Measurements from ENCODE around the gene IL20RB.
"Not testable (repeated sequence)": the region's sequence is repeated elsewhere in the genome, so short reads cannot be mapped to it uniquely, and the experiment has no call there.

The IL20RB gene

GRCh38 chr3:136987398-136987980 lies 29.7 kb downstream of the IL20RB start:
- DNase-seq (ENCODE audit: low spot score): not testable (repeated sequence)

DNA sequence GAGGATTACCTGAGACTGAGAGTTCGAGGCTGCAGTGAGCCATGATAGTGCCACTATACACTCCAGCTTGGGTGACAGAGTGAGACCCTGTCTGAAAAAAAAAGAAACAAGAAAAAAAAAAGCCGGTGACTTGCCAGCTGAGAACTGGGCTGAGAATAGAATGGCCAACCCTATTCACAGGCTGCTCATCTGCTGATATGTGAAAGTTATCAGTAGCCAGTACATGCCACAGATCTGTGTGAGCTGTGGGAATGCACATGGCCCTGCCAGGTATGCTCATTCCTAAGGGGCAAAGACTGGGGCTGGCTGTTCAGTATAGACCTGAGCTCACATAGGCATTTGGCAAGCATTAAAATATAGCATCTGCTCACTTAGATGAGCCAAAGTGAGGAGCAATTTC lies 30.9 kb downstream of the IL20RB start:
- no peak for DNase-seq (ENCODE audit: low spot score)

DNA sequence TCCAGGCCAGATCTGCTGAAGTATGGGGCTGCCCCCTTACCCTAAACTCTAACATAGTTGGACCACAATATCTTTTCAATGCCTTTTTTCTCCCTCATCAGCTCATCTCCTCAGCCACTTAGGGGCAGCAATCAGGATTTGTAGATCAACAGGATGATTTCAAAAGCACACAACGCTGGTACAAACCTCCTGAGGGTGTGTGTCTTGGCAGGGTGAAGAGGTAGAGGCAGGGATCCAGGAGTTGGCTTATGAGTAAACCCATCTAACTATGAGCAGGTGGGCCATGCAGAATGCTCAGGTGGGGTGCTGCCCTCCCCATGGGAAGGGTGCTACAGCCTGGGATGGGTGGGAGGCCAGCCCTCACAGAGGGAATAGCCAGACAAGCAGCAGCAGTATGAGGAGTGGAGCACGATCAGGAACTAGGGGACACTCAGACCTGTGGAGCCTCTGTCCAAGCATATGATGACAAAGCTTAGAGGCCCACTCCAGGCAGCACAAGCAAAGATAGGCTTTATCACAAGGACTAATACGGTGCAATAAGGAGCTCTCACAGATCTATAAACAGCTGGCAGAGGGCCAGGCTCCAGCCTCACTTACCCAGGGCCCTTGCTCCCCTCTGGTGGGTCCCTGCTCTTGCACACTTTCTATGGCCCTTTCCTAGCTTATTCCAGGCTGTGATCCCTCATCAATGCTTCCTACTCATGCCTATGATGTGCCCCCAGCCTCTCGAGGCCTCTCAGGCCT lies 32.2 kb downstream of the IL20RB start:
- no peak for DNase-seq (ENCODE audit: low spot score)

- no peak for DNase-seq (ENCODE audit: low spot score)
Observed at GRCh38 chr3:136990826-136991225, 33.0 kb downstream of the IL20RB start.

DNA sequence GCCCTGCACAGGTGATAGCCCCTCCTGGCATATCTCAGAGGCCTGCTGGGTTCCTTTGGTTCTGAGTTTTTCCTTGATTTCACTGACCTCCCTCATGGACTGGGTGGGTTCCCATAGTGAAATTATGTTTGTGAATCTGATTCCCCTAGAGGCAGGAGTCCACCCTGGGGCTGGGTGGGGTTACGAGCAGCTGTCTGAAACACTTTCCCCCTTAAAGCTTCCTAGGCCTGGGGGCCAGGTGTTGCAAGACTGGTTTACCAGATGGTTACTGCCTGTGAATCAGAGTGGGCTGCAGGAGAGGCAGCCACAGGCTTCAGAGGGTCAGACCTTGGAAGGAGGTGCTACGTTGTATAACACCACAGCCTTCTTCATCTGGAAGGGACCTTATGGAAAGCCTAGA lies 34.3 kb downstream of the IL20RB start:
- DNase-seq (ENCODE audit: low spot score): no peak

GRCh38 chr3:136994772-136995516 lies 37.2 kb downstream of the IL20RB start:
- no peak for DNase-seq (ENCODE audit: low spot score)

DNA sequence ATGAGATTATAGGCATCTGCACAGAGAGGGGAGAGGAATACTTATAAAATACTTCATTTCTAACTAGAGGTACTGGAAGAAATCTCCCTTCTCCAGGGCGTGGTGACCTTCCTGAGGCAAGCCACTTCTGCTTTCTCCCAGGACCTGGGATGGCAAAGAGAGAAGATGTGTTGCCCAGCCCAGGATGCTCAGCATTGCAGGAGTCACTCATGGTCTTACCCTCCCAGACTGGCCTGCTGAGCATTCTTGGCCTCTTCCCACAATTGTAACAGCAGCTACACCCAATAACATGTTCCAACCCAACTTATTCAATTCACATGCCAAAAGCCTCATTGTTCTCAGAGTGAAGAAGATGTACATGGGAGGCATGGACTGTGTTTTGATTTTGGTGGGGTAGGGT lies 37.9 kb downstream of the IL20RB start:
- no peak for DNase-seq (ENCODE audit: low spot score)

DNA sequence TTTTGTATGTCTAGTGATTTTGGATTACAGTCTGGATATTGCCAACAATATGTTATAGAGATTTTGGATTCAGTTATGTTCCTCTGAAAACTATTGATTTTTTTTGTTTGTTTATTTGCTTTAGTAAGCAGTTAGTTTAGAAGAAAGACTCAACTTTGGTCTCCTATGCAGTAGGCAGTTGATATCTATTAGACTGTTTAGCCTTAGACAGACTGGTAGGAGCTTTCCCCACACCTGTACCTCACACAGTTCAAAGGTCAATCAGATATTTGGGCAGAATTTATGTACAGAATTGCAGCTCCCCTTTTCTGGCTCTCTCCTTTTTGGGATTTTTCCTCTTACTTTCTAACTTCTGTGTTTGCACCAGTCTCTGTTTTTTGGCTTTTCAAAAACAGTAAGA lies 42.3 kb downstream of the IL20RB start:
- no peak for DNase-seq (ENCODE audit: low spot score)

DNA sequence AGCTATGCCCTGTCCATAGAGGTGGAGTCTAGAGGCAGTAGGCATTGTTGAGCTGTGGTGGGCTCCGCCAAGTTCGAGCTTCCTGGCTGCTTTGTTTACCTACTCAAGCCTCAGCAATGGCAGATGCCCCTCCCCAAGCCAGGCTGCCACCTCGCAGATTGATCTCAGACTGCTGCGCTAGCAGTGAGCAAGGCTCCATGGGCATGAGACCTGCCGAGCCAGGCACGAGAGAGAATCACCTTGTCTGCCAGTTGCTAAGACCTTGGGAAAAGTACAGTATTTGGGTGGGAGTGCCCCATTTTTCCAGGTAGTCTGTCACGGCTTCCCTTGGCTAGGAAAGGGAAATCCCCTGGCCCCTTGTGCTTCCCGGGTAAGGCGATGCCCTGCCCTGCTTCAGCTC lies 49.6 kb downstream of the IL20RB start:
- DNase-seq (ENCODE audit: low spot score): not testable (repeated sequence)

DNA sequence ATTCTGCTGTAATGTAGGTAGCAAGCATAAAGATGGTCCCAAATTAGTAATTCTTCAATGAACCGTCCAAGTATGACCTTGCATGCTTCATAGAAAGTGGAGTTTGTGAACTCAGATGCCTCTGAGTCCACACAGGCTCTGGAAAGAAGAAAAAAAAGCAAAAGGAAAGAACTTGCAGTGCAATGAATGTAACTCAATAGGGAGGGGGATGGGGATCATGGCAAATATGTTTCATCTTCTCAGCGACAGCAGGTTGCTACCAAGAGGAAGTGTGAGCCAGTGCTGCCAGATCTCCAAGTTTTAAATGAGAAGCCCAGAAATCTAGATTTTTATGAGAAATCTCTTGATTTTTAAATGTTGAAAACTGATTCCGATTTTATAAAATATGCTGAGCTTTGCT lies 50.3 kb downstream of the IL20RB start:
- no peak for DNase-seq (ENCODE audit: low spot score)

- DNase-seq (ENCODE audit: low spot score): no peak
Observed at GRCh38 chr3:137008976-137009375, 51.2 kb downstream of the IL20RB start.

DNA sequence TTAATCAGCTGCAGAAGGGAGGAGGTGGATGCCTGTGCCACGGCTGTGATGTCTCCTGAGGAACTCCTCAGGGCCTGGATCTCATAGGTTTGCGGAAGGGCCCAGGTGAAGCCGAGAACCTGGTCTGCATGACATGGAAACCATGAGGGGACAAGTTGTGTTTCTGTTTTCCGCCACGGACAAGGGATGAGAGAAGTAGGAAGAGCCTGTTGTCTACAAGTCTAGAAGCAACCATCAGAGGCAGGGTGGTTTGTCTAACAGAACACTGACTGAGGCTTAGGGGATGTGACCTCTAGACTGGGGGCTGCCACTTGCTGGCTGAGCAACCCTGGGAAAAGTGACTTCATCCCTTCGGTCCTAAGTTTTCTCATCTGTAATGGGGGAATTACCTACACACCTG lies 52.4 kb downstream of the IL20RB start:
- DNase-seq (ENCODE audit: low spot score): no peak

DNA sequence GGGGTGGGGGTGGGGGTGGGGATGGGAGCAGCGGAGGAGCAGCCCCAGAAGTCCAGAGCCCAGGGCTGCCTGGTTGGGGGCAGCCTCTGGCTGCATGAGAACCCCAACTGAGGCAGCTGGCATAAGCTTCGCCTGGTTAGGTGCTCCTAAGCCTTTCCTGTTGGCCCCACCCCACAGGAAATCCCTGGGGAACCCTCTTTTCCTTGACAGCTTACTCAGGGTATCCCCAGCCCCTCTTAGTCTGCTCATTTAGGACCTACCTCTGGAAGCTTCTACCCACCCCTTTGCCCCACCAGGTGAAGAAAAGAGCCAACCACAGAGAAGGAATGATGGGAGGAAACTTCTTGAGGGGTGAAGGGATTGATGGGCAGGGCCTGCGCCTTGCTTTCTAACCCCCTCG lies 53.4 kb downstream of the IL20RB start:
- DNase-seq (ENCODE audit: low spot score): no peak

DNA sequence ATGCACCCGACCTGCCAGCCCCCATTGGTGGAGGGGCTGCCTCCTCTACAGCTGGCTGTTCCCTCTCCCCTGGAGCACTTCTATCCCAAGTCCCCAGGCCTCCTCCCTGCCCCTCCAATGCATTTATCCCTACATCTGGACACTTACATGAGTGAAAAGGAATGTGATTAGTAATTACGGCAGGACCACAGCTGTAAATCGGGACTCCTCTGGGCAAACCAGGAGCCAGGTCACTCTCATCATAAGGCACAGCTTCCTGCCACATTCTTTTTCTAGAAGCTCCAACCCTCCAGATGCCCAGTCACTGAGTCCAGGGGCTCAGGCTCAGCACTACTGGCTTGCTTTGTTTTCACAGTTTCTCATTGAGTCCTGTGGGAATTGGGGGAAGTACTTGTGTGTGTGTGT lies 54.3 kb downstream of the IL20RB start:
- DNase-seq (ENCODE audit: low spot score): no peak

- peak; percentile 80 for DNase-seq (ENCODE audit: low spot score)
Observed at GRCh38 chr3:137013951-137014688, 56.3 kb downstream of the IL20RB start.

DNA sequence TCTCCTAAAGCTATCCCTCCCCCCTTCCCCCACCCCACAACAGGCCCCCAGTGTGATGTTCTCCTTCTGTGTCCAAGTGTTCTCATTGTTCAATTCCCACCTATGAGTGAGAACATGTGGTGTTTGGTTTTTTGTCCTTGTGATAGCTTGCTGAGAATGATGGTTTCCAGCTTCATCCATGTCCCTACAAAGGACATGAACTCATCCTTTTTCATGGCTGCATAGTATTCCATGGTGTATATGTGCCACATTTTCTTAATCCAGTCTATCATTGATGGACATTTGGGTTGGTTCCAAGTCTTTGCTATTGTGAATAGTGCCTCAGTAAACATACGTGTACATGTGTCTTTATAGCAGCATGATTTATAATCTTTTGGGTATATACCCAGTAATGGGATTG lies 59.5 kb downstream of the IL20RB start:
- not testable (repeated sequence) for DNase-seq (ENCODE audit: low spot score)

DNA sequence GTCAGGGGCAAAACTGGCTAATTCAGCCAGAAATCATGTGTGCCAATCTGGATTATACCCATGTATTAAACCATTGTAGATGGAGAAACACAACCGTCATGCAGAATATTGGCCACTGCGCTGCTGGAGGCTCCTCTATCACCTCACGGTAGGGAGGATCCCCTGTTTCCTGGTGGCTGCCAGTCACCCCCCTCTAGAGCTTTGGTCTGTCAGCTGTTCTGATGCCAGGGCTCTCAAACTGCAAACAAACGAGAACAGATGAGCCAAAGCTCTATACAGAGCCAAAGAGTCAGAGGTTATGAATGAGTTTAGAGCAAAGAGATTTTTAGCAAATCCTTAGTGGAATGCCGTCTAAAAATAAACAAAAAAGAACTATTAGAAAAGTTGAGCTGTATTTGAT lies 62.5 kb downstream of the IL20RB start:
- no peak for DNase-seq (ENCODE audit: low spot score)

- no peak for DNase-seq (ENCODE audit: low spot score)
Observed at GRCh38 chr3:137020888-137021287, 63.1 kb downstream of the IL20RB start.

- DNase-seq (ENCODE audit: low spot score): no peak
Observed at GRCh38 chr3:137024348-137024747, 66.6 kb downstream of the IL20RB start.

DNA sequence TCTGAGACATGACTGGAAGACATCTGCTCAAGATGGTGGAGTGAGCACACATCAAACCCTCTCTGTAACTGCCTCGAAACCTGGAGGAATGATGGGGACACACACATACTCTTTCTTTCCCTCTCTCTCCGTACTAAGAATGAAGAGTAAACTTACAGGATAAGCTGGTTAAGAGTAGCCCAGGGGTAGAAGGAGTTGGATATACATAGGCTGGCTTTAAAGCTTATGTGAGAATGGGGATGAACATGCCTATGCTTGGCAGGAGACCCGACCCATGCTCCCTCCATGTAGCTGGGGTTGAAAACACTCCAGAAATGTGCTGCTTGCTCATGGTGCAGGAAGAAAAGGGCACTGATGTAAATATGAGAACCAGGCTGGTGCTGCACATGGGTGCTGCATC lies 68.9 kb downstream of the IL20RB start:
- no peak for DNase-seq (ENCODE audit: low spot score)

GRCh38 chr3:137032465-137033120 lies 74.8 kb downstream of the IL20RB start:
- peak; percentile 79 for DNase-seq (ENCODE audit: low spot score)

DNA sequence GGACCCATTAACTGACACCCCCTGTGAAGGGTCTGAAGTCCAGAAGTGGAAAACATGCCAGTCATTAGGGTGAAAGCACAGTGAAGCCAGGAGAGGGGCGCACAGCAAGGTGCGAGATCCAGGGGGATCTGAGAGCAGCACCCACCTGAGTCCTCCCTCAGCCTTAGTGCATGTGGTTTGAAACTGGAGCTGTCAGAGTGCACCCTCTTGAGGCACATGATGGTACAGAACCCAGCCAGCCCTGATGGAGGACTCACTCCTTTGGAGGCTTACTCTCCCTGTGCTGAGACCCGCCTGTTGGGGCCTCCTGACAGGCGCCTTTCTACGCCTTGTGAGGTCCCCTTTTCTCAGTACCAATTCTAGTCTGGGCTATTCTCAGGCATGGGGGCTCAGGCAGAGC lies 77.8 kb downstream of the IL20RB start:
- DNase-seq (ENCODE audit: low spot score): peak; percentile 26
